Endothelial cell of umbilical vein (primary cell): Measurements from ENCODE around the gene MYDGF.

Experiments
- CTCF ChIP-seq, 2 donors: IDR thresholded peaks; 1 replicate in 1 of 2; 2 replicates in 1 of 2; pipeline ENCODE4 v1.5.1; 2011; ENCODE audit warnings: low read length in 2 of 2, mild to moderate bottlenecking in 2 of 2, moderate library complexity in 2 of 2, control low read depth in 1 of 2, inconsistent platforms in 1 of 2, low read depth in 1 of 2; ENCODE audit not compliant: insufficient read depth in 1 of 2; ENCODE audit errors: extremely low read depth in 1 of 2
- JUN ChIP-seq: IDR thresholded peaks from 2 replicates; pipeline ENCODE4 v1.6.1; 2011; ENCODE audit warnings: borderline replicate concordance, low read depth; ENCODE audit not compliant: insufficient read length, insufficient read depth

GRCh38 chr19:4719499-4719866 lies 49.3 kb upstream of the MYDGF start:
- TF ChIP-seq CTCF (IDR thresholded peaks at IDR 0.05; ENCODE audit: extremely low read depth in 1 of 2, insufficient read depth in 1 of 2, low read depth in 1 of 2, low read length in 2 of 2) (no peak), JUN (no peak)
